ENCODE results near the gene LRBA. TPM values are rescaled to one million over a fixed set of nuclear protein-coding genes. Genes with fewer than 3 reads are reported as not detected.

The LRBA gene
- total and polyA plus RNA-seq, 8 donors, result 7.3 to 156 (median 73.9) TPM

- no peak for DNase-seq
- H3K4me1 ChIP-seq, result peaks cover 0 to 10% (median 0%) of the 10 kb centered on the region in 4 donors
- peaks cover 15 to 45% (median 40%) of the 10 kb centered on the region in 4 donors for H3K36me3 ChIP-seq
- no peaks in the 10 kb centered on the region for H3K9me3 ChIP-seq
- H3K27me3 ChIP-seq, result no peaks in the 10 kb centered on the region
- H3K27ac ChIP-seq, result no peak overlapping the region
- TF ChIP-seq EP300 (IDR thresholded peaks at IDR 0.05) (no peak), POLR2A (IDR thresholded peaks at IDR 0.05) (no peak), POLR2AphosphoS5 (IDR thresholded peaks at IDR 0.05) (no peak)
- TF ChIP-seq, protein P1, sequence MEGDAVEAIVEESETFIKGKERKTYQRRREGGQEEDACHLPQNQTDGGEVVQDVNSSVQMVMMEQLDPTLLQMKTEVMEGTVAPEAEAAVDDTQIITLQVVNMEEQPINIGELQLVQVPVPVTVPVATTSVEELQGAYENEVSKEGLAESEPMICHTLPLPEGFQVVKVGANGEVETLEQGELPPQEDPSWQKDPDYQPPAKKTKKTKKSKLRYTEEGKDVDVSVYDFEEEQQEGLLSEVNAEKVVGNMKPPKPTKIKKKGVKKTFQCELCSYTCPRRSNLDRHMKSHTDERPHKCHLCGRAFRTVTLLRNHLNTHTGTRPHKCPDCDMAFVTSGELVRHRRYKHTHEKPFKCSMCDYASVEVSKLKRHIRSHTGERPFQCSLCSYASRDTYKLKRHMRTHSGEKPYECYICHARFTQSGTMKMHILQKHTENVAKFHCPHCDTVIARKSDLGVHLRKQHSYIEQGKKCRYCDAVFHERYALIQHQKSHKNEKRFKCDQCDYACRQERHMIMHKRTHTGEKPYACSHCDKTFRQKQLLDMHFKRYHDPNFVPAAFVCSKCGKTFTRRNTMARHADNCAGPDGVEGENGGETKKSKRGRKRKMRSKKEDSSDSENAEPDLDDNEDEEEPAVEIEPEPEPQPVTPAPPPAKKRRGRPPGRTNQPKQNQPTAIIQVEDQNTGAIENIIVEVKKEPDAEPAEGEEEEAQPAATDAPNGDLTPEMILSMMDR (IDR thresholded peaks at IDR 0.05), result no peak
- intact Hi-C loops (cut with DNase I; ENCODE audit: low total_unique reads), result no loop called here
- no peak overlapping the region for H3K4me3 ChIP-seq
- 64 to 100% (median 77%) methylated on average over 1 of the region's 1 CpG for WGBS, 5 donors
Measured at GRCh38 chr4:150283689-150284088, 731.4 kb downstream of the LRBA start.

DNA sequence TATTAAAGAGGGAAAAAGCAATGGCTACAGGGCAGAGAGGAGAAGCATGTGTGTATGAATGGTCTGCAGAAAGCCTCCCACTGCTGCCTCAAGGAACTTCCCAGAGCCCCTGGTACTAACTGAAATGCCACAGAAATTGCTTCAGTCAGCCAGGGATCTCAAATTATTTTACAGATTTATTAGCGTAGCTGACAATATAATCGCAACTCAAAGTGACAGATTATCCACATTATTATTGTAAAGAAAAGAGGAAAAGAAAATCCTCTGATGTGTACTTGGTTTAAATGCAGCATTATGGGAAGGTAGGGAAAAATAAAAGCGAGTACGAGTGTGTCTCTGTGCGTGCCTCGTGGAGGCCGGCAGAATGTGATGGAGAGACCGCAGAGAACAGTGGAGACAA lies 734.1 kb downstream of the LRBA start:
- H3K36me3 ChIP-seq, result peaks cover 18 to 67% (median 62%) of the 10 kb centered on the region in 4 donors
- intact Hi-C loops (cut with DNase I; ENCODE audit: low total_unique reads), result no loop called here
- TF ChIP-seq EP300 (IDR thresholded peaks at IDR 0.05), result no peak
- no peak for TF ChIP-seq POLR2A (IDR thresholded peaks at IDR 0.05)
- TF ChIP-seq, protein P1 (IDR thresholded peaks at IDR 0.05), result no peak
- no peak for TF ChIP-seq POLR2AphosphoS5 (IDR thresholded peaks at IDR 0.05)
- no peak overlapping the region for H3K4me3 ChIP-seq
- H3K27me3 ChIP-seq, result no peaks in the 10 kb centered on the region
- DNase-seq, result no peak
- WGBS, 5 donors, result 93 to 99% (median 97%) methylated on average over 8 of the region's 8 CpGs
- H3K27ac ChIP-seq, result no peak overlapping the region
- H3K4me1 ChIP-seq, result peaks cover 0 to 10% (median 0%) of the 10 kb centered on the region in 4 donors
- H3K9me3 ChIP-seq, result peaks cover 0 to 4% (median 2%) of the 10 kb centered on the region in 4 donors

- Histone ChIP-seq H3K27me3 (no peaks in the 10 kb centered on the region), H3K36me3 (peaks cover 18 to 63% (median 56%) of the 10 kb centered on the region in 4 donors), H3K4me3 (no peak overlapping the region), H3K27ac (no peak overlapping the region), H3K9me3 (peaks cover 0 to 4% (median 2%) of the 10 kb centered on the region in 4 donors), H3K4me1 (peaks cover 0 to 10% (median 0%) of the 10 kb centered on the region in 4 donors)
- no peak for DNase-seq
- TF ChIP-seq POLR2A (IDR thresholded peaks at IDR 0.05), result no peak
- TF ChIP-seq, protein P1 (IDR thresholded peaks at IDR 0.05), result no peak
- TF ChIP-seq EP300 (IDR thresholded peaks at IDR 0.05), result no peak
- TF ChIP-seq POLR2AphosphoS5 (IDR thresholded peaks at IDR 0.05), result no peak
- 73 to 87% (median 80%) methylated on average over 8 to 9 of the region's 9 CpGs for WGBS, 5 donors
- intact Hi-C loops (cut with DNase I; ENCODE audit: low total_unique reads), result no loop called here
Measured at GRCh38 chr4:150280081-150280895, 734.8 kb downstream of the LRBA start.

- no peak for DNase-seq
- intact Hi-C loops (cut with DNase I; ENCODE audit: low total_unique reads), result no loop called here
- Histone ChIP-seq H3K36me3 (peaks cover 18 to 59% (median 51%) of the 10 kb centered on the region in 4 donors), H3K4me3 (no peak overlapping the region), H3K27me3 (no peaks in the 10 kb centered on the region), H3K9me3 (peaks cover 0 to 10% (median 2%) of the 10 kb centered on the region in 4 donors), H3K27ac (no peak overlapping the region), H3K4me1 (peaks cover 0 to 10% (median 0%) of the 10 kb centered on the region in 4 donors)
- TF ChIP-seq POLR2AphosphoS5 (IDR thresholded peaks at IDR 0.05) (no peak), POLR2A (IDR thresholded peaks at IDR 0.05) (no peak), EP300 (IDR thresholded peaks at IDR 0.05) (no peak)
- TF ChIP-seq, protein P1 (IDR thresholded peaks at IDR 0.05), result no peak
- 83 to 94% (median 91%) methylated on average over 2 of the region's 2 CpGs for WGBS, 5 donors
Measured at GRCh38 chr4:150278206-150278605, 736.9 kb downstream of the LRBA start.

Measured in stomach (tissue), 9 donors.